ENCODE measurements around the gene ATAD1.

DNA sequence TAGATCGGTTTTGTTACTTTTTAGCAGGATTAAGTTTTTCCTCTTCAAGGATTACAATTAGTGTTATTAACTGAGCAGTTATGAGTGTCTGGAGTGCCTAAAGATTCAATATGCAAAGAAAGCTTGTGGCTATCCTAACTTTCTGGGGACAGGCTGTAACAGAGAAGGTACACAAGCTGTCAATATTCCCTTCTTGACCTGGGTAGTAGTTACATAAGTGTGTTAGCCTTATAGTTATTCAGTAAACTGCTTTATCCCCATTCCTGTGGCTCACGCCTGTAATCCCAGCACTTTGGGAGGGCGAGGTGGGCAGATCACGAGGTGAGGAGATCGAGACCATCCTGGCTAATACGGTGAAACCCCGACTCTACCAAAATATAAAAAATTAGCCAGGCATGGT lies 31.6 kb downstream of the ATAD1 start:
- TF ChIP-seq, protein P1, sequence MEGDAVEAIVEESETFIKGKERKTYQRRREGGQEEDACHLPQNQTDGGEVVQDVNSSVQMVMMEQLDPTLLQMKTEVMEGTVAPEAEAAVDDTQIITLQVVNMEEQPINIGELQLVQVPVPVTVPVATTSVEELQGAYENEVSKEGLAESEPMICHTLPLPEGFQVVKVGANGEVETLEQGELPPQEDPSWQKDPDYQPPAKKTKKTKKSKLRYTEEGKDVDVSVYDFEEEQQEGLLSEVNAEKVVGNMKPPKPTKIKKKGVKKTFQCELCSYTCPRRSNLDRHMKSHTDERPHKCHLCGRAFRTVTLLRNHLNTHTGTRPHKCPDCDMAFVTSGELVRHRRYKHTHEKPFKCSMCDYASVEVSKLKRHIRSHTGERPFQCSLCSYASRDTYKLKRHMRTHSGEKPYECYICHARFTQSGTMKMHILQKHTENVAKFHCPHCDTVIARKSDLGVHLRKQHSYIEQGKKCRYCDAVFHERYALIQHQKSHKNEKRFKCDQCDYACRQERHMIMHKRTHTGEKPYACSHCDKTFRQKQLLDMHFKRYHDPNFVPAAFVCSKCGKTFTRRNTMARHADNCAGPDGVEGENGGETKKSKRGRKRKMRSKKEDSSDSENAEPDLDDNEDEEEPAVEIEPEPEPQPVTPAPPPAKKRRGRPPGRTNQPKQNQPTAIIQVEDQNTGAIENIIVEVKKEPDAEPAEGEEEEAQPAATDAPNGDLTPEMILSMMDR (IDR thresholded peaks at IDR 0.05): no peak
- no peak for TF ChIP-seq POLR2A (IDR thresholded peaks at IDR 0.05)

Data from testis (tissue), 2 donors.